T-cell (primary cell): ENCODE results near the gene SPRING1. TPM values are rescaled to one million over a fixed set of nuclear protein-coding genes. Genes with fewer than 3 reads are reported as not detected.

Source experiments
- ATAC-seq, 4 experiments: fragments of 200-7000 bp in 3 of 4; fragments of 150-1000 bp in 1 of 4; cut with Tn5 transposase; replicated peaks in 1 of 4; 1 replicate in 3 of 4; 2 replicates in 1 of 4; pipeline ENCODE4 v1.10.0; 2021; ENCODE audit warnings: moderate library complexity in 3 of 4, mild to moderate bottlenecking in 2 of 4, moderate number of reproducible peaks in 1 of 4
- CTCF ChIA-PET, 2 donors: fragments of 300-600 bp; sonication (Branson Sonifier 250); formaldehyde crosslinking; loops; one replicate each; lab custom pipeline; 2022; ENCODE audit warnings: antibody characterized with exemption in 2 of 2; lab: Charles Lee
- POLR2A ChIA-PET, 2 donors: fragments of 300-600 bp; sonication (Branson Sonifier 250); formaldehyde crosslinking; loops; one replicate each; lab custom pipeline; 2022; ENCODE audit warnings: antibody characterized with exemption in 2 of 2; lab: Charles Lee
- DNase-seq, 35 experiments: peaks; one replicate each; pipeline versions ENCODE4 v3.0.0 to v3.0.0-alpha.2; 2013 to 2023
- H3K27ac ChIP-seq: one replicate; pipeline ENCODE4 v1.5.1; 2013; ENCODE audit warnings: low read length
- H3K27me3 ChIP-seq, 2 experiments: replicated peaks in 1 of 2; 1 replicate in 1 of 2; 2 replicates in 1 of 2; pipeline versions ENCODE4 v1.6.1 to v1.7.0; 2013; ENCODE audit warnings: low read length in 1 of 2, mixed read lengths in 1 of 2; ENCODE audit not compliant: control insufficient read depth in 2 of 2, insufficient read depth in 2 of 2; ENCODE audit errors: extremely low read depth in 1 of 2
- H3K36me3 ChIP-seq, 2 donors: 1 replicate in 1 of 2; 2 replicates in 1 of 2; pipeline versions ENCODE4 v1.6.1 to v1.7.0; 2013; ENCODE audit warnings: low read length in 1 of 2; ENCODE audit not compliant: control insufficient read depth in 2 of 2, insufficient read depth in 1 of 2; ENCODE audit errors: extremely low read depth in 1 of 2
- H3K4me1 ChIP-seq, 2 experiments: 1 replicate in 1 of 2; 2 replicates in 1 of 2; pipeline versions ENCODE4 v1.6.1 to v1.7.0; 2013; ENCODE audit warnings: low read length in 2 of 2, mixed read lengths in 1 of 2; ENCODE audit not compliant: insufficient read depth in 2 of 2, control insufficient read depth in 1 of 2; ENCODE audit errors: extremely low read depth in 1 of 2
- H3K4me3 ChIP-seq, 2 donors: 1 replicate in 1 of 2; 2 replicates in 1 of 2; pipeline versions ENCODE4 v1.5.1 to v1.7.0; 2013; ENCODE audit warnings: mild to moderate bottlenecking in 2 of 2, low read length in 1 of 2, moderate library complexity in 1 of 2; ENCODE audit not compliant: control insufficient read depth in 1 of 2; ENCODE audit errors: extremely low read depth in 1 of 2
- H3K9me3 ChIP-seq: 2 replicates; pipeline ENCODE4 v1.7.0; 2013
- H3K27ac Mint-ChIP-seq, 2 donors: one replicate each; pipeline ENCODE4 v1.8.0; 2020 to 2021; ENCODE audit warnings: mild to moderate bottlenecking in 2 of 2, mixed read lengths in 2 of 2
- H3K27me3 Mint-ChIP-seq, 2 donors: one replicate each; pipeline ENCODE4 v1.8.0; 2021 to 2022; ENCODE audit warnings: mixed read lengths in 2 of 2
- H3K36me3 Mint-ChIP-seq: one replicate; pipeline ENCODE4 v1.8.0; 2021; ENCODE audit warnings: mixed read lengths
- H3K4me1 Mint-ChIP-seq, 3 donors: one replicate each; pipeline ENCODE4 v1.8.0; 2020 to 2022; ENCODE audit warnings: mixed read lengths in 3 of 3, mild to moderate bottlenecking in 1 of 3
- H3K4me3 Mint-ChIP-seq, 3 donors: one replicate each; pipeline ENCODE4 v1.8.0; 2020 to 2022; ENCODE audit warnings: mild to moderate bottlenecking in 3 of 3, mixed read lengths in 3 of 3, moderate library complexity in 3 of 3
- H3K9me3 Mint-ChIP-seq, 3 donors: one replicate each; pipeline ENCODE4 v1.8.0; 2020 to 2022; ENCODE audit warnings: mixed read lengths in 3 of 3
- WGBS: methylation state at CpG from one replicate; pipeline ENCODE4 v1.1.5; 2013; ENCODE audit warnings: missing lambda C conversion rate; ENCODE audit not compliant: insufficient coverage; 5-methylcytosine and 5-hydroxymethylcytosine counted together
- total RNA-seq, 35 experiments: library from RNA in 6 of 35; stranded (reverse) in 6 of 35; fragments of 120-200 nt in 1 of 35; gene quantifications; one replicate each; pipeline versions ENCODE4 v1.2.1 to v1.2.4 and lab custom pipeline; 2013 to 2026

SPRING1 gene, protein sequence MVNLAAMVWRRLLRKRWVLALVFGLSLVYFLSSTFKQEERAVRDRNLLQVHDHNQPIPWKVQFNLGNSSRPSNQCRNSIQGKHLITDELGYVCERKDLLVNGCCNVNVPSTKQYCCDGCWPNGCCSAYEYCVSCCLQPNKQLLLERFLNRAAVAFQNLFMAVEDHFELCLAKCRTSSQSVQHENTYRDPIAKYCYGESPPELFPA
- total RNA-seq, result 10 to 100 TPM; 15.0 to 31.7 (median 30.9) TPM
- total RNA-seq (2013), result 26.0 TPM
- 26.8 to 104 (median 60.8) reads per million in 29 experiments for total RNA-seq (lab: John Stamatoyannopoulos, UW)

GRCh38 chr12:116737774-116738657 is at the start of gene SPRING1, which contains the start of gene RNFT2:
Gene SPRING1 (minus strand): TSS chr12:116738069. CDS start chr12:116737900, 169 bp downstream.
Gene RNFT2 (plus strand): TSS chr12:116738315. CDS start chr12:116740498, 2,183 bp downstream.
- H3K36me3 ChIP-seq, result peaks cover 0 to 13% of the 10 kb centered on the region in 2 donors
- peak; percentile 96 to 100 (median 99) for DNase-seq
- under 1% methylated on average over 71 of the region's 80 CpGs for WGBS
- no peaks in the 10 kb centered on the region for H3K27me3 ChIP-seq
- Mint-ChIP-seq H3K4me1 (peaks cover 33 to 42% (median 37%) of the 10 kb centered on the region in 3 donors), H3K36me3 (peaks cover 21% of the 10 kb centered on the region), H3K27ac (peak within 1 kb of the TSS; percentile 74 to 87), H3K9me3 (no peaks in the 10 kb centered on the region), H3K27me3 (no peaks in the 10 kb centered on the region), H3K4me3 (peak within 1 kb of the TSS; percentile 94 to 97 (median 97))
- no peaks in the 10 kb centered on the region for H3K9me3 ChIP-seq
- ChIA-PET POLR2A (interaction anchor here in 1 of 2 donors (0.6 kb wide), 1 partner anchor 456 kb away, joined by 4 read pairs; no protein-coding TSS in a partner anchor), CTCF (no interaction called here)
- peak; percentile 95 to 97 (median 96) for ATAC-seq
- peak within 1 kb of the TSS; percentile 64 to 85 for H3K4me3 ChIP-seq
- H3K4me1 ChIP-seq, result peaks cover 13 to 21% of the 10 kb centered on the region in 2 experiments
- peak within 1 kb of the TSS; percentile 2 for H3K27ac ChIP-seq

- Histone ChIP-seq H3K27me3 (no peaks in the 10 kb centered on the region), H3K27ac (no peak overlapping the region), H3K4me1 (no peaks in the 10 kb centered on the region), H3K4me3 (no peak overlapping the region), H3K36me3 (peaks cover 0 to 4% of the 10 kb centered on the region in 2 donors), H3K9me3 (no peaks in the 10 kb centered on the region)
- CTCF ChIA-PET, result interaction anchor here in 1 of 2 donors (0.7 kb wide), 1 partner anchor 23 kb away, joined by 3 read pairs; no protein-coding TSS in a partner anchor
- Mint-ChIP-seq H3K27ac (no peak overlapping the region), H3K4me3 (no peak overlapping the region), H3K9me3 (no peaks in the 10 kb centered on the region), H3K36me3 (peaks cover 54% of the 10 kb centered on the region), H3K27me3 (no peaks in the 10 kb centered on the region), H3K4me1 (no peaks in the 10 kb centered on the region)
- WGBS, result 100% methylated on average over 7 of the region's 7 CpGs
- POLR2A ChIA-PET, result no interaction called here
- ATAC-seq (no peak), DNase-seq (no peak)
These were observed 46.4 kb upstream of the SPRING1 start for GRCh38 chr12:116784238-116784612.

DNA sequence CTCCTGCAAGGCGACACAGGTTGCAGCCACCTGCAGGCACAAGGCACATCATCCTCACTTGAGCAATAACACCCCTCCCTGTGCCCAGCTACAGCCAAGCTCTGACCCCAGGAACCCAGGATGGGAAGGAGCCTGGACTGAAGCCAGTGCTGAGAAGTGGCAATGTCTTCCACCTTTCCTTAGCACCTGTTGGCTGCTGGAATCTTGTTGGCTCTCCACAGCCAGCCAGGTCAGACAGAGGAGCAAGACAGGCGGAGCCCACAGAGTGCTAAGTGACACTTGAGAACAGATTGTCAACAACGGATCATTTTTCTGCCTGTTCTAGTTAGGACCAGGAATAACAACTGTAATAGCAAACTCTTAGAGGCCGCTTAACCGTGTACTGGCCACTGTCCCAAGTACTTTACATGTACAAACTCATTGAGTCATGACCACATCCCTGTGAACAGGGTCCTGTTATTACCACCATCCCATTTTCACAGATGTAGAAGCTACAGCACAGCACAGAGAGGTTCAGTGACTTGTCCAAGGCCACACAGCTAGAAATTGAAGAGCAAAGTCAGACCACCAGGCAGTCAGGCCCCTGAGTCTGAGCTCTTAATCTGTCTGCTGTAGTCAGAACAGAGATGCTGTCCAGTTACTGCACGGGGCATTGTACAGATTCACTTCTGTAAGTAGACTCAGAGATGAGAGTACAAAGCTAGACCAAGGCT is 45.8 kb upstream of the SPRING1 start:
- Histone ChIP-seq H3K27ac (no peak overlapping the region), H3K27me3 (no peaks in the 10 kb centered on the region), H3K9me3 (no peaks in the 10 kb centered on the region), H3K4me3 (no peak overlapping the region), H3K4me1 (no peaks in the 10 kb centered on the region), H3K36me3 (peaks cover 0 to 4% of the 10 kb centered on the region in 2 donors)
- Mint-ChIP-seq H3K9me3 (no peaks in the 10 kb centered on the region), H3K36me3 (peaks cover 58% of the 10 kb centered on the region), H3K27ac (no peak overlapping the region), H3K4me3 (no peak overlapping the region), H3K27me3 (no peaks in the 10 kb centered on the region), H3K4me1 (no peaks in the 10 kb centered on the region)
- CTCF ChIA-PET, result interaction anchor here in 1 of 2 donors (0.7 kb wide), 1 partner anchor 23 kb away, joined by 3 read pairs; no protein-coding TSS in a partner anchor
- POLR2A ChIA-PET, result interaction anchor here in 1 of 2 donors (0.5 kb wide), 1 partner anchor 9 kb away, joined by 3 read pairs; no protein-coding TSS in a partner anchor
- no peak for DNase-seq
- WGBS, result 96% methylated on average over 6 of the region's 6 CpGs
- no peak for ATAC-seq

DNA sequence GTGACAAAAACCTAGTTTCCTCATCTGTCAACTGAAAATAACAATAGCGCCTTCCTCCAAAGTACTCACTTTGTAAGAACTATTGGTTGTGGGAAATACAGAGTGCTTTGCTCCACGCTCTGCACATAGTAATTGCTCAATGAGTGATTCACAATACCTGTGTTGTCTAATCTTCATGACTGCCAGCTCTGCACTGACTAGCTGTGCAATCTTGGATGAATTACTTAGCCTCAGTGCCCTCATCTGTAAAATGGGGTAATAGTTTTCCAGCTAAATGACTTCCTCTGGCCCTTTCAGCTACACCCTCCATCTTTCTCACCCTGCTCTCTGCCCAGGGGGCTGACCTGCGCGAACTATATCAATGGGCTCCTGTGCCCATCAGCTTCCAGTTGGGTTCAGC is 43.1 kb upstream of the SPRING1 start:
- Histone ChIP-seq H3K27ac (no peak overlapping the region), H3K27me3 (no peaks in the 10 kb centered on the region), H3K4me1 (no peaks in the 10 kb centered on the region), H3K4me3 (no peak overlapping the region), H3K36me3 (peaks cover 0 to 4% of the 10 kb centered on the region in 2 donors), H3K9me3 (no peaks in the 10 kb centered on the region)
- Mint-ChIP-seq H3K4me1 (no peaks in the 10 kb centered on the region), H3K27ac (no peak overlapping the region), H3K4me3 (no peak overlapping the region), H3K27me3 (no peaks in the 10 kb centered on the region), H3K9me3 (no peaks in the 10 kb centered on the region), H3K36me3 (peaks cover 50% of the 10 kb centered on the region)
- WGBS, result no CpG with 5 or more reads among the region's 4 CpGs
- DNase-seq (no peak), ATAC-seq (no peak)
- POLR2A ChIA-PET, result interaction anchor here in 1 of 2 donors (0.7 kb wide), 1 partner anchor 15 kb away, joined by 5 read pairs; no protein-coding TSS in a partner anchor
- CTCF ChIA-PET, result no interaction called here

DNA sequence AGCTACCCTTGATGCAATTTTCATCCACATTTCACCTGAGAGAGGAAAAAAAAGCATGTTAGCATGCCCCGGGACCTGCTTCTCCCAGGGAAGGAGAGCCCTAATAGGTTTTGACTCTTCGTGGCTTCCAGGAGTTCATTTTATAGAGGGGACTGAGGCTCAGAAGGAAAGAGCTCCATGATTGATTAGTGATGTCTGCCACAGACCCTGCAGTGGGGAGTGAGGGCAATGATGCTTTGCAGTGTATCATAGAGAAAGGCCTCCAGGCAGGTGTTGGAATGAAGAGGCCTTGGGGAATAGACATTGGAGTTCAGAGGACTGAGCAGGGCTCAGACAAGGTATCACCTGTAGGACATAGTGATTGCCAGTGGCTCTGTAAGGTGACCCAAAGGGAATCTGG is 41.7 kb upstream of the SPRING1 start:
- no peak overlapping the region for H3K27ac Mint-ChIP-seq
- no peak for ATAC-seq

DNA sequence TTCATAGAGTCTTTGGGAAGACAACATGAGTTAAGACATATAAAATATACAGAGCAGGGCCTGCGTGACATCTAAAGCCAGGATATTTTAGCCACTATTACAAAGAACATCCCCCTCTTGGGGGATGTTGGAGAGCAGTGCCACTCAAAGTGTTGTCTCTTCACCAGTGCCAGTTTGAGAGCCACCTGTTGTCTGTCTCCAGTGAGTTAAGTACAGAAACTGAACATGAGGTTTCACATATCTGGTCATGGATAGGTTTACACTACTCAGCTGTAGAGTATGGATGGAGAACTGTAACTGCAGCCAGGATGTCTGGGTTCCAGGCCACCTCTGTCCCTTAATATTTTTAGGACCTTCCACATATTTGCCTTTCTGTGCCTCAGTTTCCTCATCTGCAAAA is 39.4 kb upstream of the SPRING1 start:
- no peak overlapping the region for H3K4me3 Mint-ChIP-seq
- no peak overlapping the region for H3K27ac Mint-ChIP-seq
- Histone ChIP-seq H3K36me3 (no peaks in the 10 kb centered on the region), H3K4me3 (no peak overlapping the region), H3K4me1 (no peaks in the 10 kb centered on the region), H3K27ac (no peak overlapping the region), H3K9me3 (no peaks in the 10 kb centered on the region), H3K27me3 (no peaks in the 10 kb centered on the region)
- ATAC-seq, result no peak
- no CpG with 5 or more reads among the region's 1 CpG for WGBS
- peaks cover 33% of the 10 kb centered on the region for H3K36me3 Mint-ChIP-seq
- no peaks in the 10 kb centered on the region for H3K27me3 Mint-ChIP-seq
- H3K9me3 Mint-ChIP-seq, result no peaks in the 10 kb centered on the region
- CTCF ChIA-PET, result no interaction called here
- DNase-seq, result no peak
- H3K4me1 Mint-ChIP-seq, result no peaks in the 10 kb centered on the region
- POLR2A ChIA-PET, result no interaction called here

More for the DNA sequence above, 41.7 kb upstream of the SPRING1 start:
- Mint-ChIP-seq H3K27me3 (no peaks in the 10 kb centered on the region), H3K9me3 (no peaks in the 10 kb centered on the region), H3K36me3 (peaks cover 46% of the 10 kb centered on the region), H3K4me1 (no peaks in the 10 kb centered on the region), H3K4me3 (no peak overlapping the region)
- Histone ChIP-seq H3K4me3 (no peak overlapping the region), H3K27ac (no peak overlapping the region), H3K27me3 (no peaks in the 10 kb centered on the region), H3K4me1 (no peaks in the 10 kb centered on the region), H3K9me3 (no peaks in the 10 kb centered on the region), H3K36me3 (peaks cover 0 to 4% of the 10 kb centered on the region in 2 donors)
- WGBS, result 85% methylated on average over 2 of the region's 2 CpGs
- ChIA-PET POLR2A (no interaction called here), CTCF (no interaction called here)
- DNase-seq, result no peak
